CD4-positive, alpha-beta T cell treated with Interleukin-2 at 100 ng/mL for 4 hours (primary cell): Measurements from ENCODE around the gene SWI5.
"Not testable (repeated sequence)": the region's sequence is repeated elsewhere in the genome, so short reads cannot be mapped to it uniquely, and the experiment has no call there.

Experiments
- DNase-seq: peaks from one replicate; pipeline ENCODE4 v3.0.0-alpha.2; 2020; ENCODE audit warnings: low spot score

The SWI5 gene

GRCh38 chr9:128276008-128276573, at the start of gene SWI5:
Gene SWI5 (plus strand): TSS chr9:128276276.
- DNase-seq = peak; percentile 100

GRCh38 chr9:128226412-128226801, 49.7 kb upstream of the SWI5 start:
- no peak for DNase-seq

- DNase-seq = not testable (repeated sequence)
These were observed 45.2 kb upstream of the SWI5 start for GRCh38 chr9:128230897-128231296.

- DNase-seq = no peak
These were observed 44.2 kb upstream of the SWI5 start for GRCh38 chr9:128231638-128232527.

- no peak for DNase-seq
These were observed 43.3 kb upstream of the SWI5 start for GRCh38 chr9:128232528-128233428.

- DNase-seq = no peak
These were observed 42.2 kb upstream of the SWI5 start for GRCh38 chr9:128233817-128234406.

GRCh38 chr9:128242124-128242523, 34.0 kb upstream of the SWI5 start:
- DNase-seq = no peak

GRCh38 chr9:128242828-128243214, 33.3 kb upstream of the SWI5 start:
- DNase-seq = no peak

- no peak for DNase-seq
These were observed 32.7 kb upstream of the SWI5 start for GRCh38 chr9:128243215-128244018.

- no peak for DNase-seq
These were observed 31.8 kb upstream of the SWI5 start for GRCh38 chr9:128244091-128244836.

GRCh38 chr9:128244837-128245231, 31.2 kb upstream of the SWI5 start:
- no peak for DNase-seq

GRCh38 chr9:128245421-128246151, 30.5 kb upstream of the SWI5 start:
- DNase-seq = no peak

- no peak for DNase-seq
These were observed 29.6 kb upstream of the SWI5 start for GRCh38 chr9:128246471-128246870.

- no peak for DNase-seq
These were observed 28.8 kb upstream of the SWI5 start for GRCh38 chr9:128247226-128247803.

- DNase-seq = no peak
These were observed 26.5 kb upstream of the SWI5 start for GRCh38 chr9:128249558-128249907.

- peak; percentile 98 for DNase-seq
These were observed 25.9 kb upstream of the SWI5 start for GRCh38 chr9:128249908-128250838.

- DNase-seq = no peak
These were observed 25.0 kb upstream of the SWI5 start for GRCh38 chr9:128250839-128251731.

GRCh38 chr9:128251732-128252100, 24.4 kb upstream of the SWI5 start:
- DNase-seq = no peak
